ENCODE measurements around the gene MRPL32.

MRPL32 gene

DNA sequence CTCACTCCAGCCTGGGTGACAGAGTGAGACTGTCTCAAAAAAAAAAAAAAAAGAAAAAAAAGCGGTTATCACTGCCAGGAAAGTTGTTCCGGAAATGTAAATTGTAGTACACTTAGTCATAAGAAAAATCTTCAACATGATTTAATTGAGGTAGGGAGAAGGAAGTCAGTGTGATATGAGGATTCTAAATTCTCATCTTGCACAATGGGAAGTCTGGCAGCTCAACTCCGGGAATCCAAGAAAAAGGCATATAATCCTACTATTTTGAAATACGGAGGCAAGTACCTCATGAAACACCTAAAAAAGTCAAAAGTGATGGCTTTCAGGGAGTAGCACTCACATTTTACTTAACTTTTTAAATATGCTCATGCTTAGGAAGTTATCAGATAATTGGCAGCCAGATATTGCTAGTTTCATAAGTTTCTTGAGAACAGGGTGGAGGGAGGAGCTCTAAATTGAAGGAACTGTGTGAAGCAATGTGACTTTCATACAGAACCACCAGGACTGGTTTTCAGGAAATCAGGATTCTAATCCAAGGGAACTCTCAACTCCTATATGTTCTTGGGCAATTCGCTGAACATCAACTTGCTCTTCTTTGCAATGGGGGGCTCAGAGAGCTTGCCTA lies 17.6 kb upstream of the MRPL32 start:
- ATAC-seq (ENCODE audit: insufficient read depth, low read depth) (no peak), DNase-seq (no peak)
- H3K9me3 ChIP-seq (ENCODE audit: insufficient read depth, low read length, severe bottlenecking): no peaks in the 10 kb centered on the region
- H3K27ac ChIP-seq (ENCODE audit: low read length): no peak overlapping the region
- H3K79me2 ChIP-seq (ENCODE audit: insufficient read depth, low read length): peaks cover 12% of the 10 kb centered on the region
- no peak overlapping the region for H3K4me3 ChIP-seq (ENCODE audit: low read depth in 1 of 2, low read length in 2 of 2)
- 0 out of 2 replicates have a peak, but pooled peaks cover 3% of the 10 kb centered on the region for H4K20me1 ChIP-seq (ENCODE audit: insufficient read depth, low read length)
- H3K36me3 ChIP-seq (ENCODE audit: insufficient read depth, low read length): peaks cover 47% of the 10 kb centered on the region
- H3K4me2 ChIP-seq (ENCODE audit: insufficient read depth, low read length): no peak overlapping the region
- no peak overlapping the region for H3K9ac ChIP-seq (ENCODE audit: low read depth, low read length)
- TF ChIP-seq EZH2 (IDR thresholded peaks at IDR 0.05; ENCODE audit: borderline replicate concordance, low read depth, low read length, severe bottlenecking): no peak
- TF ChIP-seq, protein P1, sequence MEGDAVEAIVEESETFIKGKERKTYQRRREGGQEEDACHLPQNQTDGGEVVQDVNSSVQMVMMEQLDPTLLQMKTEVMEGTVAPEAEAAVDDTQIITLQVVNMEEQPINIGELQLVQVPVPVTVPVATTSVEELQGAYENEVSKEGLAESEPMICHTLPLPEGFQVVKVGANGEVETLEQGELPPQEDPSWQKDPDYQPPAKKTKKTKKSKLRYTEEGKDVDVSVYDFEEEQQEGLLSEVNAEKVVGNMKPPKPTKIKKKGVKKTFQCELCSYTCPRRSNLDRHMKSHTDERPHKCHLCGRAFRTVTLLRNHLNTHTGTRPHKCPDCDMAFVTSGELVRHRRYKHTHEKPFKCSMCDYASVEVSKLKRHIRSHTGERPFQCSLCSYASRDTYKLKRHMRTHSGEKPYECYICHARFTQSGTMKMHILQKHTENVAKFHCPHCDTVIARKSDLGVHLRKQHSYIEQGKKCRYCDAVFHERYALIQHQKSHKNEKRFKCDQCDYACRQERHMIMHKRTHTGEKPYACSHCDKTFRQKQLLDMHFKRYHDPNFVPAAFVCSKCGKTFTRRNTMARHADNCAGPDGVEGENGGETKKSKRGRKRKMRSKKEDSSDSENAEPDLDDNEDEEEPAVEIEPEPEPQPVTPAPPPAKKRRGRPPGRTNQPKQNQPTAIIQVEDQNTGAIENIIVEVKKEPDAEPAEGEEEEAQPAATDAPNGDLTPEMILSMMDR (IDR thresholded peaks at IDR 0.05; ENCODE audit: borderline replicate concordance, extremely low read depth, low read length, poor library complexity, severe bottlenecking): no peak
- no peaks in the 10 kb centered on the region for H3K27me3 ChIP-seq (ENCODE audit: insufficient read depth, low read length, poor library complexity)
- no peak overlapping the region for H2AFZ ChIP-seq (ENCODE audit: low read depth, low read length)
- peaks cover 41% of the 10 kb centered on the region for H3K4me1 ChIP-seq (ENCODE audit: insufficient read depth, low read length)

DNA sequence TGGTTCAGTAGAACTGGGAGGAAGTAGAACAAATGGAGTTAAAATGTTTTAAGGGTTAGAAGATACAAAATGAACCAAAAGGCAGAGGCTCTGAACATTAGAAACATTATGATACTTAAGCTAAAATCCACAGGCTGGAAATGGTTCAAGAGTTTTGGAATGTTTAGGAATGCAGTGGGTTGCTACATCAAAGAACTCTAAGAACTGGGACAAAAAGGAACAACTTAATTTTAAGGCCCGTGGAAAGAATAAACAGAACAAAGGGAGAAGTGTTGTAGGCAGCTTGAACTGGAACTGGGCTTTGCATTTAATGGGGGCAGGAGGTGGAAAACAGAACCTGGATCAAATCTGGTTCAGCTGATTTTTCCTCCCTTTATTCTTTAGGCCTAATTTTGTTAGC lies 16.8 kb upstream of the MRPL32 start:
- Histone ChIP-seq H3K4me3 (ENCODE audit: low read depth in 1 of 2, low read length in 2 of 2) (no peak overlapping the region), H3K4me2 (ENCODE audit: insufficient read depth, low read length) (no peak overlapping the region), H3K27me3 (ENCODE audit: insufficient read depth, low read length, poor library complexity) (no peaks in the 10 kb centered on the region), H3K9ac (ENCODE audit: low read depth, low read length) (no peak overlapping the region), H3K79me2 (ENCODE audit: insufficient read depth, low read length) (peaks cover 17% of the 10 kb centered on the region), H2AFZ (ENCODE audit: low read depth, low read length) (no peak overlapping the region), H3K4me1 (ENCODE audit: insufficient read depth, low read length) (peaks cover 40% of the 10 kb centered on the region), H4K20me1 (ENCODE audit: insufficient read depth, low read length) (peaks cover 3% of the 10 kb centered on the region; the same call in 1 of the 2 replicates), H3K27ac (ENCODE audit: low read length) (no peak overlapping the region), H3K36me3 (ENCODE audit: insufficient read depth, low read length) (peaks cover 55% of the 10 kb centered on the region), H3K9me3 (ENCODE audit: insufficient read depth, low read length, severe bottlenecking) (no peaks in the 10 kb centered on the region)
- DNase-seq (no peak), ATAC-seq (ENCODE audit: insufficient read depth, low read depth) (no peak)
- TF ChIP-seq EZH2 (IDR thresholded peaks at IDR 0.05; ENCODE audit: borderline replicate concordance, low read depth, low read length, severe bottlenecking): no peak
- TF ChIP-seq, protein P1 (IDR thresholded peaks at IDR 0.05; ENCODE audit: borderline replicate concordance, extremely low read depth, low read length, poor library complexity, severe bottlenecking): no peak

DNA sequence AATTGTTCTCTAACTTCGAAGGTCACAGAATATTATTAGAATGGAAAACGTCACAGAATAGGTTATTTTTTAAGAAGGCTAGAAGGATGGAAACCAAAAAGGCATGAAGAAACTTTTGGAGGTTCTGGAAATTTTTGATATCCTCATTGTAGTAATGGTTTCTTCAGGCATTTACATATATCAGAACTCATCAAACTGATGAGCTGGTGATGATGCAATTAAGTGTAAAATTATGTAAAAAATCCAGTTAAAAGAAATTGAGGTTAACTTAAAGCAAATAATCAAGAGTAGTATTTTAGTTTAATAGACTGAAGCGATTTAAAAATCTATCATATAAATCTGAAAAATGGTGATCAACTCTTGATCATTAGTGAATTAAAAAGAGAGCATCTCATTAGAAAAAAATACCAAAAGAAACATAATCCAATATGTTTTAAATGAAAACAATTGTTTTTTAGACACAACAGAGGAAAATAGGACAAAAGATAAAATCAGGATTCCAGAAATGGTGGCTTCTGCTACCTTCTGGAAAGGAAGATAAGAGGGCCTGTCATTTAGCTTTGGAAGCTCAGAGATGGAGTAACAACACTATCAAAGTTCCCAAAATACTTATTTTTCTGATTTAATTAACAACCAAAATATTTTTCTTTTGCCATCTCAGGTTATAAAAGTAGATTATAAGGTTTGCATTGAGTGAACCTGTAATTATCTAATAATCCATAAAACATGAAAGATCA lies 10.0 kb upstream of the MRPL32 start:
- Histone ChIP-seq H3K9me3 (ENCODE audit: insufficient read depth, low read length, severe bottlenecking) (no peaks in the 10 kb centered on the region), H3K36me3 (ENCODE audit: insufficient read depth, low read length) (peaks cover 98% of the 10 kb centered on the region), H3K4me3 (ENCODE audit: low read depth in 1 of 2, low read length in 2 of 2) (no peak overlapping the region), H3K27ac (ENCODE audit: low read length) (no peak overlapping the region), H3K27me3 (ENCODE audit: insufficient read depth, low read length, poor library complexity) (no peaks in the 10 kb centered on the region), H3K79me2 (ENCODE audit: insufficient read depth, low read length) (peaks cover 36% of the 10 kb centered on the region), H2AFZ (ENCODE audit: low read depth, low read length) (no peak overlapping the region), H3K9ac (ENCODE audit: low read depth, low read length) (no peak overlapping the region), H3K4me1 (ENCODE audit: insufficient read depth, low read length) (no peaks in the 10 kb centered on the region), H4K20me1 (ENCODE audit: insufficient read depth, low read length) (peaks cover 18% of the 10 kb centered on the region; the same call in 1 of the 2 replicates), H3K4me2 (ENCODE audit: insufficient read depth, low read length) (no peak overlapping the region)
- TF ChIP-seq, protein P1 (IDR thresholded peaks at IDR 0.05; ENCODE audit: borderline replicate concordance, extremely low read depth, low read length, poor library complexity, severe bottlenecking): no peak
- TF ChIP-seq EZH2 (IDR thresholded peaks at IDR 0.05; ENCODE audit: borderline replicate concordance, low read depth, low read length, severe bottlenecking): no peak
- ATAC-seq (ENCODE audit: insufficient read depth, low read depth) (no peak), DNase-seq (no peak)
